Ovary (tissue), 9 donors: Measurements from ENCODE around the gene CEP85L. TPM values are rescaled to one million over a fixed set of nuclear protein-coding genes. Genes with fewer than 3 reads are reported as not detected.

Experiments used
- DNase-seq, 5 donors: peaks; one replicate each; pipeline ENCODE4 v3.0.0-alpha.2; 2019 to 2020
- H3K27ac ChIP-seq, 2 donors: fragments of 200-600 bp; one replicate each; pipeline versions ENCODE4 v1.5.1 to v1.8.0; 2019 to 2022
- H3K27me3 ChIP-seq: fragments of 200-600 bp; one replicate; pipeline ENCODE4 v1.8.0; 2022
- H3K36me3 ChIP-seq: fragments of 200-600 bp; sonication (generic); one replicate; pipeline ENCODE4 v1.5.1; 2019
- H3K4me1 ChIP-seq: one replicate; pipeline ENCODE4 v1.8.1; 2013; ENCODE audit warnings: mild to moderate bottlenecking, moderate library complexity; ENCODE audit not compliant: insufficient read depth
- H3K4me3 ChIP-seq: fragments of 200-600 bp; sonication (generic); one replicate; pipeline ENCODE4 v1.5.1; 2017
- H3K9me3 ChIP-seq, 2 donors: fragments of 200-600 bp in 1 of 2; sonication (generic) in 1 of 2; one replicate each; pipeline versions ENCODE4 v1.5.1 to v1.8.1; 2013 to 2019; ENCODE audit warnings: mild to moderate bottlenecking in 1 of 2, moderate library complexity in 1 of 2
- EP300 ChIP-seq: sonication (generic); formaldehyde crosslinking; IDR thresholded peaks from one replicate; pipeline ENCODE4 v1.6.1; 2017; ENCODE audit warnings: antibody characterized with exemption
- POLR2A ChIP-seq: fragments of 450-650 bp; IDR thresholded peaks from one replicate; pipeline ENCODE4 v1.6.1; 2017; ENCODE audit warnings: antibody characterized with exemption, mild to moderate bottlenecking, moderate library complexity
- WGBS, 3 donors: extraction: QIAGEN DNeasy Blood & Tissue Kit in 1 of 3; methylation state at CpG; one replicate each; pipeline versions ENCODE4 v1.1.5 to v1.1.7; 2013 to 2017; 5-methylcytosine and 5-hydroxymethylcytosine counted together
- intact Hi-C, 4 donors: fragments of 100-400 bp; cut with DNase I; formaldehyde crosslinking; loops; one replicate each; pipeline versions ENCODE4 v1.11.0 to v1.15.1; 2022 to 2023
- polyA plus RNA-seq, 2 donors: library from polyadenylated mRNA; stranded (reverse); fragments of 200-250 nt in 1 of 2; fragments of 350-450 nt in 1 of 2; fragmentation: Illumina TruSeq in 1 of 2; extraction: RNeasy Lipid Tissue Mini Kit (QIAGEN cat#74804) in 1 of 2; gene quantifications; one replicate each; pipeline ENCODE4 v1.2.3, GENCODE V29; 2013 to 2014
- total RNA-seq, 7 donors: library from RNA; depleted of rRNA in 2 of 7; stranded (reverse); fragments of >200 nt in 2 of 7; fragmentation: NEBNext Ultra II Directional in 3 of 7; extraction: Animal tissue kit (Norgen Biotek cat#: 25700) in 3 of 7; gene quantifications; one replicate each; pipeline versions ENCODE4 v1.1.0 to v1.2.4, GENCODE V29; 2016 to 2023
- TF ChIP-seq, protein P1 (sequence below), 3 donors: fragments of 450-650 bp in 2 of 3; fragments of 200-600 bp in 1 of 3; IDR thresholded peaks; one replicate each; pipeline versions ENCODE4 v1.5.1 to v1.8.0; 2016 to 2022; ENCODE audit warnings: antibody characterized with exemption in 3 of 3, mild to moderate bottlenecking in 1 of 3
- donor health status: DM: no; HTN: no; CAD: no; lungs with moderate emphysema.
- donor health status: DM: no; HTN: no; CAD: no.
- donor health status: Bipolar disorder and iron deficiency.
- donor health status: DM: yes; HTN: yes; CAD: no.
- donor health status: DM: no; HTN: no; CAD: no.
- donor health status: DM: yes; HTN: yes; CAD: no.

Gene CEP85L
- total and polyA plus RNA-seq, 9 donors, result 4.0 to 33.4 (median 24.3) TPM

DNA sequence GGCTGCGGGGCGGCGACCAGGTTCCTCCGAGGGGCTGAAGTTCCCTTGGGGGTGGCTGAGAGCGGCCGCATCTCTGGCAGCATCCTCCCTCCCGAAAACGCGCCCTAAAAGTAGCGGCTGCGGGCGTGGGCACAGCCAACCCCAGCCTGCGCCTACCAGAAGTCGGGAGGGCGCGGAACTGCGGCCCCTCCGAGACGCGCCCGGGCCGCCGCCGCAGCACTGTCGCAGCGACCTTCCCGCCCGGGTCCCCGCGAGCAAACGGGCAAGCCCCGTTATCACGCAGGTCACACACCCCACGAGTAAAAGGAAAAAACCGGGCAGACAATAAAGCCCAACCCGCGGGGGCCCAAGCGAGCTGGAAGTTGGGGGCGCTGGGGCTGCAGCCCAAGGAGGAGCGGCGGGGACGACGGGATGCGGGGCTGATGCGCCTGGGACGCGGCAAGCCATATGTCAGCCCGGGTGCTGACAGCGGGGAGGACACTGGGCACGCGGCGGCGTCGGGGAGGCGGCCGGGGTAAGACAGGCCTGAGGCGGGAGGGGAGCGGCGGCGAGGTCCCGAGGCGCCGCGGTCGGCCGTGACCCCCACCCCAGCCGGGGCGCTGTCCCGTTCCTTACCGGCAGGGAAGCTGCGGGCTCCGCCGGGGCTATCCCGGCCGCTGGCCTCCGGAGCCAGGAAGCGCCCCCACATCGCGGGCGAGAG is 659 bp downstream of the CEP85L start:
- TF ChIP-seq, protein P1, sequence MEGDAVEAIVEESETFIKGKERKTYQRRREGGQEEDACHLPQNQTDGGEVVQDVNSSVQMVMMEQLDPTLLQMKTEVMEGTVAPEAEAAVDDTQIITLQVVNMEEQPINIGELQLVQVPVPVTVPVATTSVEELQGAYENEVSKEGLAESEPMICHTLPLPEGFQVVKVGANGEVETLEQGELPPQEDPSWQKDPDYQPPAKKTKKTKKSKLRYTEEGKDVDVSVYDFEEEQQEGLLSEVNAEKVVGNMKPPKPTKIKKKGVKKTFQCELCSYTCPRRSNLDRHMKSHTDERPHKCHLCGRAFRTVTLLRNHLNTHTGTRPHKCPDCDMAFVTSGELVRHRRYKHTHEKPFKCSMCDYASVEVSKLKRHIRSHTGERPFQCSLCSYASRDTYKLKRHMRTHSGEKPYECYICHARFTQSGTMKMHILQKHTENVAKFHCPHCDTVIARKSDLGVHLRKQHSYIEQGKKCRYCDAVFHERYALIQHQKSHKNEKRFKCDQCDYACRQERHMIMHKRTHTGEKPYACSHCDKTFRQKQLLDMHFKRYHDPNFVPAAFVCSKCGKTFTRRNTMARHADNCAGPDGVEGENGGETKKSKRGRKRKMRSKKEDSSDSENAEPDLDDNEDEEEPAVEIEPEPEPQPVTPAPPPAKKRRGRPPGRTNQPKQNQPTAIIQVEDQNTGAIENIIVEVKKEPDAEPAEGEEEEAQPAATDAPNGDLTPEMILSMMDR (IDR thresholded peaks at IDR 0.05), result peak in 2 of 3 donors; percentile 31 to 58
- TF ChIP-seq POLR2A (peak; percentile 42), EP300 (no peak)
- peak in 4 of 5 donors; percentile 53 to 70 (median 64) for DNase-seq
- peak overlapping the region; percentile 93 for H3K4me3 ChIP-seq
- no peaks in the 10 kb centered on the region for H3K4me1 ChIP-seq
- intact Hi-C loops, result loop anchor here in 3 of 4 donors (10.0 kb wide), 2 partner anchors 54 to 124 kb away; no protein-coding TSS in a partner anchor
- no peaks in the 10 kb centered on the region for H3K27me3 ChIP-seq
- 0 to 1% (median 1%) methylated on average over 45 to 80 of the region's 80 CpGs for WGBS, 3 donors
- H3K9me3 ChIP-seq, result no peaks in the 10 kb centered on the region
- peak overlapping the region; percentile 93 to 98 for H3K27ac ChIP-seq
- no peaks in the 10 kb centered on the region for H3K36me3 ChIP-seq

DNA sequence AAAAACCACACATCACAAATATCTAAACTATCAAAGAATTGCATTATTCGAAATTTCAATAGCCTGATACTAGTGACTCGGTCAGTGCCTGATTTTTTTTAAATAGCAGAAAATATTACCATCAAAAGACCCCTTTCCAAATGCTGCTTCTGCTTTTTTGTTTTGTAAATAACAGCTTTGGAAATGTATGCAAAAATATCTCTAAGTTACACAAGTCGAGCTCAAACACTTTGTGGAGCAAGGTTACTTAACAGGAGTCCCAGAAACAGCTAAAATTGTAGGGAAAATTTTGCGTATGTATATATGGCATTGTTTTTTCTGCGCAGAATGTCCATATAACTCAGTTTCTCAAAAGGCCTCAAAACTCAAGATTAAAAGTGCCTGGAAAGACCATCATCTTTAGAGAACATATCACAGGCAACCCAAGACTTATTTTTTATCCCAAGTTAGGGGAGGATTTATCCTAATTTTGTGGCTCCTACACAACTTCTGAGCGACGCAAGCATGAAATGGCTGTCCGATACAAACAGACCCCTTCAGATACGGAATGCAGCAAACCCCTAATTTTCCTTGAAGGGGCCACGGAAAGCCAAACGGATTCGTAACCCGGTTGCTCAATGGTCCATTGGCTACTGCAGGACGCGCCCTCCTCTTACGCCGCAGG is 1.3 kb downstream of the CEP85L start:
- 4 to 7% (median 6%) methylated on average over 17 of the region's 17 CpGs for WGBS, 3 donors
- TF ChIP-seq, protein P1 (IDR thresholded peaks at IDR 0.05), result no peak
- TF ChIP-seq POLR2A, result no peak
- no peak for TF ChIP-seq EP300
- Histone ChIP-seq H3K27ac (peak overlapping the region; percentile 93 to 98), H3K4me3 (peak overlapping the region; percentile 93), H3K4me1 (peaks cover 4% of the 10 kb centered on the region), H3K27me3 (no peaks in the 10 kb centered on the region), H3K36me3 (no peaks in the 10 kb centered on the region), H3K9me3 (no peaks in the 10 kb centered on the region)
- peak in 1 of 5 donors; percentile 71 for DNase-seq
- intact Hi-C loops, result loop anchor here in 3 of 4 donors (10.0 kb wide), 2 partner anchors 55 to 125 kb away; no protein-coding TSS in a partner anchor

DNA sequence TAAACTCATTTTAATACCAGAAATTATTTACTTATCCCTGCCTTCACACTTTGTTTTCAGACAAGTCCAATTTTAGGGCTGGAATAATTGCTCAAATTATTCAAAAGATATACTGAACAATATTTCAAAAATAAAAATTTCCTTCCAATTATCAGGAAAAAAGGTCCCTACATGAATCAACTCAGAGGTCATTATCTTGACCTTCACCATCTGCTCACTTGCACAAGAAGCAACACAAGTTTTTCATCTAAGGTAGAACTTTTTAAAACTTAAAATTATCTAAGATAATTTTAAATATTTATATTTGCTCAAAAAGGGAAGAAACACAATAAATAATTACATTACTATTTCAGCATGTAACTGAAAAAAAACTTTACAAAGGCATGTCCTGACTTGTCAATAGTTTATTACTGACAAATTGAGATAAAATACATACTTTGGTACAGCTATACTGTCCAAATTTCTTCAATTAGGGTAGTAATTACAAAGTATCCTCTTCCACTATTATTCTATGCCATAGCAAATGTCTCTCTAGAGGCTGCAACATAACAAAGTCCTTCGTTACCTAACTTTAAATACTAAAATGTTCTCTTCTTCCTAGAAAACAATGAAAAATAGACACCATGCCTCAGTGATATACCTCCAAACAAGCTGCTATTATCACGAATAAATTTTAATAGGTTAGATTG is 2.4 kb downstream of the CEP85L start:
- Histone ChIP-seq H3K9me3 (no peaks in the 10 kb centered on the region), H3K4me1 (peaks cover 12% of the 10 kb centered on the region), H3K4me3 (no peak overlapping the region), H3K36me3 (no peaks in the 10 kb centered on the region), H3K27me3 (no peaks in the 10 kb centered on the region), H3K27ac (no peak overlapping the region)
- DNase-seq, result no peak
- TF ChIP-seq, protein P1 (IDR thresholded peaks at IDR 0.05), result no peak
- TF ChIP-seq EP300, result no peak
- TF ChIP-seq POLR2A, result no peak
- 41 to 47% (median 41%) methylated on average over 2 of the region's 2 CpGs for WGBS, 3 donors
- intact Hi-C loops, result no loop called here

- TF ChIP-seq, protein P1 (IDR thresholded peaks at IDR 0.05), result no peak
- TF ChIP-seq POLR2A, result no peak
- no peak overlapping the region for H3K4me3 ChIP-seq
- no peaks in the 10 kb centered on the region for H3K9me3 ChIP-seq
- intact Hi-C loops, result no loop called here
- no peaks in the 10 kb centered on the region for H3K36me3 ChIP-seq
- no peak overlapping the region for H3K27ac ChIP-seq
- DNase-seq, result no peak
- H3K4me1 ChIP-seq, result peaks cover 12% of the 10 kb centered on the region
- H3K27me3 ChIP-seq, result no peaks in the 10 kb centered on the region
- WGBS, 3 donors, result 98 to 100% (median 99%) methylated on average over 2 of the region's 2 CpGs
Measured at GRCh38 chr6:118646977-118647376, 4.4 kb downstream of the CEP85L start.
